Stimulated activated CD4-positive, alpha-beta T cell treated with anti-CD3 and anti-CD28 coated beads, Interleukin-12 subunit alpha, Interleukin-12 subunit beta, amount 100 ng/mL, for 4 hours (primary cell): ENCODE measurements around the gene CLTCL1.

Experiments used
- DNase-seq: peaks from one replicate; pipeline ENCODE4 v3.0.0-alpha.2; 2020

Gene CLTCL1

DNA sequence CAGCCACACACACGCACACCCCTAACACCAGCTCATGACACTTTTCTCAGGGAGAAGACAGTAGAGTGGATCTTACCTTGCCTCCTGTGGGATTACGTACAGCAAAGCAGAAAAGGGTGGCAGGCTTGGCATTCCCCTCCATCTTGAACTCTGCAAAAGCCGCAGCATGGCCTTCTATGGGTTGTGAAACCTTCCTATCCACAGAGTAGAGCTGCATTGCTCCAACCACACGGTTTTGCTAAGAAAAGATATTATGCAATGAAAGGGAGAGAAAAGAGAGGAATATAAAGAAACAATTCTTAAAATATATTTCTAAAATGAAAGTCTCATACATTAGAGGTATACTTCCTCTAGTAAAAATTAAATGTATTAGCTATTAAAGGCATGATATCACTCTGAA, 48.8 kb downstream of the CLTCL1 start:
- DNase-seq, result no peak

- no peak for DNase-seq
Measured at GRCh38 chr22:19241593-19241906, 50.0 kb downstream of the CLTCL1 start.

DNA sequence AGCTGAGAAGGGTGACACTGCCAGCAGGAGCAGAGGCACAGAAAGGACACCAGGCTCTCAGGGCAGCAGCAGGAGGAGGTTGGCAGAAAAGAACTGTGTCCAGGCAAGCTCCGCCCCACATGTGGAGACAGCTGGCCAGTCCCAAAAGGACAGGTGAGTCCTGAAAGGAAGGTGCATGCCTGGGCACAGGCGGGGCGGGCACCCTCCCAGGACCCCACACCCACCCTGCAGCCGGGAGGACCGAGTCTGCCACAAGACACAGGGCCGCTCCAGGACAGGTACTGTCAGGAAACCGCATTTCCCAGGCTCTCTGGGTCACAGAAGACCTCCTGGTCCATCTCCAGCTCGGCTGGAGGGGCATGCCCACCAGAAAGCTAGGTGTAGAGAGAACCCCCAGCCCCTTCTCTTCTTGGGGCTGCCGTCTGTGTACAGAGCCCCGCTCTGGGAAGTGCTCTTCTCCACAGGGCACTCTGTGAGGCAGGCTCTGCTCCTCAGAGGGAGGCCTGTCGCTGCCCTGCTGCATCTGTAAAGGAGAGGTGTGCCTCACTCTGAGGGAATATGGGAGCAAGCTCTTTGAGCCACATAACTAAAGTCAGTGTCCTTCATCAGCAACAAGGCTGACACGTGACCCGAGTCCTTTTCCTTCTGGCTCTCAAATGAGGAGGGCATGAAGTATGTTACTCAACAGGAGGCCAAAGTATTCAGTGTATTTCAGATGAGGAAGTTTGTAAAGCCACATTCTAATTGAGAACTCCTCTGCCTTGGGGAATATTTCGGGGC, 50.5 kb downstream of the CLTCL1 start:
- DNase-seq, result no peak

DNA sequence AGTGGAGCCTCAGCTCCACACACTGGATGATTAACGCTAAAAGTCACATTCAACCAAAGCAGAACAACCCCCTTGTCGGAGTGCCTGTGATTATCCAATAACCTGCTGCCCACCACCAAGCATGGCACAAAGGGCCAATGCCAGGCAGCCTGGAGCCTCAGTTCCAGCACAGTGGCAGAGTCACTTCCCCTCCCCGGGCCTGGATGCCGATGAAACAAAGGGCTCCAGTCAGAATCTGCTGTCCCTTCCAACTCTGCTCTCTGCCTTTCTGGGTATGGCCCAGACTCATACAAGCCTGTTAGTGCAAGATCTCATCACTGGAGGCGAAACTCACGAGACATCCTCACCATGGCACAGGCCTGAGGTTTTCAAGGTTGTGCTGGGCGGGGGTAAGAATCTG, 52.1 kb downstream of the CLTCL1 start:
- no peak for DNase-seq

- no peak for DNase-seq
Measured at GRCh38 chr22:19238900-19239299, 52.6 kb downstream of the CLTCL1 start.

GRCh38 chr22:19235874-19236273, 55.6 kb downstream of the CLTCL1 start:
- no peak for DNase-seq

DNA sequence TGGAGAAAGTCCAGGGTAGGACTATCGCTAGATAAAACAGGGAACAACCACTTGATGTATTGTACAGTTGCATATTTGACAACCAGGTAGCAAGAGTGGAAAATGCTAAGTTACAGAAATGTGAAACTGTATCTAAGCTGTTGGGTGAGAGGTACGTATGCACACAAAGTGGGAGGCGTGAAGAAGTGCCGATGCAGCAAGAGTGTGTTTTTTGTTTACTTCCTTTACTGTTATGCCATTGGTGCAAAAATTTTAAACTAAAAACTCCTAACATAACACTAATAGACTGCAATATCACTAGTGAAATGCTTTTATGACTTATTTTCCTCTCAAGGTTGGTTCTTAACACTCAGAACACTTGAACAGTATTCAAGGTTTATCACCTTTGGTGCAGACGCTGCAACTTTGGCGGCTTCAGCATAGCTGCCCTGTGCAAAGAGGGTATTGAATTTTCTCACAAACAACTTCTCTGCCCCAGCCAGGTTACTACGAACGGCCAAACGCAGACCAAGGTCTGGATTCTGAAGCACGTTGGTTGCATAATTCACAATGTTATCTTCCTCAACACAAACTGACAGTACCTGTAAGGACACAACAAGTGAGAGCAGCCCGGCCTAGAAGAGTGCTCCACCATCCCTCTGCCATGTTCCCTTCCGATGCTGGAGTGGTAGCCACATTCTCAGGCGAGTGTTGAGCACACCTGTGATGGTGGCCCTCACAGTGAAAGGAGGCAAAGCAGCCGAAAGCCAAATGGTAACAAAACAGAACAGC, 57.2 kb downstream of the CLTCL1 start:
- no peak for DNase-seq

- no peak for DNase-seq
Measured at GRCh38 chr22:19233189-19233661, 58.3 kb downstream of the CLTCL1 start.

DNA sequence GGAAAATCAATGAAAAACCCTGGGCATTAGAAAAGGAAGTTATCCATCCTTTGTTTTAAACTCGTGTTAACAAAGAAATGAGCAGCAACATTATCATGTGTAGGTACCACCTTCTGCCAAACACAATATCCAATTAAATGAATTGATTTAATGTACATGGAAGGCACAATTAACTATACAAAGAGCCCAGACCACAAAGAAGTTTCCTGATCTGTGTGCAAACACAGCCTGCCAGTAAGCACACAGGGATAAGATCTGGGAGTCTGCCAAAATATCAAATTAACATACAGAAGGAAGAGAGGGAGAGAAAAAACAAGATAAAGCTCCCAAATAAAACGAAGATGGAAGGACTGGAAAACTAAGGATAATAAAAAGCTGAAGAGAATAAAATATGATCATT, 58.9 kb downstream of the CLTCL1 start:
- no peak for DNase-seq

DNA sequence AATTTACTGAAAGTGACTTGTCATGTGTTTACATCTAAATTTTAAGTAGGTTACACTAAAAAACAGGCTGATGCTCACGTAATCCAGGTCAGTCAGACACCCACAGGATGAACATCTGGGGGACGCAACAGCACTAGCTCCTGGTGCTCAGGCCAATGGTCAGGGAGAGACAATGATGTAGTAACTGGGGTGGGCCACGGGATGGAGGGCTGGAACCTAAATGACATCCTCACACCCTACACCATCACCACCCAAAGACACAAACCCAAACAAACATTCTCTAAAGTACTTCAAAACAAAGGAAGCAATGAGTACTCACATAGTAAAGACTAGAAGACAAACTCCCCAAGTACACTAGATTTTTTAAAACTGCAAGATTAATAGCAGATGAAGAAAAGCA, 59.5 kb downstream of the CLTCL1 start:
- DNase-seq, result no peak

DNA sequence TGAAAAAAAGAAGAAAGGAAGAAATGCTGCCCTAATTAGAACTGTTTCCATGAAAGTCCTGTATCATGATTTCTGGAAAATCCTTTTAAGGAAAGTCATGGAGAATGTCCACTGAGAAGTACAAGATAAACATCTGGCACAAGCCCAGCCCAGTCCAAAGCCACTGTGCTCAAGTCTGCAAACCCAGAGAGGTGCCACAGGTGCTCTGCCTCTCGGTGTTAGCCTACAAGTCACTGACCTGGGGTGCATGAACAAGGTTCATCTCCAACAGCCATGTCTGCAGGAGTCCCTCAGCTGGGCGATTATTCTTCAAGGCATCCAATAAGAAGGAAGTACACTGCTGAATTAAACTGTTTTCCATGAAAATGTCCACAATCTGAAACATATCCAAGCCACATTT, 61.9 kb downstream of the CLTCL1 start:
- no peak for DNase-seq

GRCh38 chr22:19228179-19228578, 63.3 kb downstream of the CLTCL1 start:
- no peak for DNase-seq

DNA sequence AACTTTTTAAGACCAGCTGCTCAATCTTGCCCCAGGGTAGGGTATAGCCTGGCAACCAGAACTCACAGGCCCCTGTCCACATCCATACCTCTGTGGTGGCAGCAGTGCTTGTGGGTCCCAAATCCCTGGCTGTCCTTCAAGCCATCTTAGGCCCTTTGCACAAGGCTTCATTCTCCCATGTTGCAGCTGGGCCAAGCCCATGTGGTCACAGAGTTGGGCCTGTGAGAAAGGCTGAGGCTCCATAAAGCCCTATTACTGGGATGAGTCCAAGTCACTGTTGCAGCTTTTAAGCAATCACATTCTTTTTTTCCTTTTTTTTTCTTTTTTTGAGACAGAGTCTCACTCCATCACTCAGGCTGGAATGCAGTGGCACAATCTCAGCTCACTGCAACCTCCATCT, 65.1 kb downstream of the CLTCL1 start:
- no peak for DNase-seq

- no peak for DNase-seq
Measured at GRCh38 chr22:19225560-19225959, 66.0 kb downstream of the CLTCL1 start.

DNA sequence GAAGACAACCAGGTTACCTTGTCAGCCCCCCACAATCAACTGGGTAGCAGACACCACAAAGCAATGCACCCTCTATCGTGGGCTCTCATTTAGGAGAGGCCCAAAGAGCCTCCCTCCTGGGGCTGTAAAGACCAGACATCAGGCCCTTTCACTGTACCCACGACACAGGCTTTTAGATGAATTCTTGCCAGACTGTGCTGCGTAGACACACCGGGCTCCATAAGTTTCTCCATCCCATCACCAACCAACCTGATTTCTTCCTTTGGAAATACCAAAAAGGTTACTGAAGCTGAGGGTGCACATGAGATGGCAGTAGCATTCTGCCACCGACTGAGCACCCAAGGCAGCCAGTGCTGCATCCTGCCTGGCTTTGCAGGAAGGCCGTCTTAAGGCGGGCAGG, 66.5 kb downstream of the CLTCL1 start:
- DNase-seq, result no peak

GRCh38 chr22:19224557-19224956, 67.0 kb downstream of the CLTCL1 start:
- DNase-seq, result no peak

GRCh38 chr22:19223617-19224016, 67.9 kb downstream of the CLTCL1 start:
- DNase-seq, result no peak

GRCh38 chr22:19223110-19223509, 68.4 kb downstream of the CLTCL1 start:
- no peak for DNase-seq

DNA sequence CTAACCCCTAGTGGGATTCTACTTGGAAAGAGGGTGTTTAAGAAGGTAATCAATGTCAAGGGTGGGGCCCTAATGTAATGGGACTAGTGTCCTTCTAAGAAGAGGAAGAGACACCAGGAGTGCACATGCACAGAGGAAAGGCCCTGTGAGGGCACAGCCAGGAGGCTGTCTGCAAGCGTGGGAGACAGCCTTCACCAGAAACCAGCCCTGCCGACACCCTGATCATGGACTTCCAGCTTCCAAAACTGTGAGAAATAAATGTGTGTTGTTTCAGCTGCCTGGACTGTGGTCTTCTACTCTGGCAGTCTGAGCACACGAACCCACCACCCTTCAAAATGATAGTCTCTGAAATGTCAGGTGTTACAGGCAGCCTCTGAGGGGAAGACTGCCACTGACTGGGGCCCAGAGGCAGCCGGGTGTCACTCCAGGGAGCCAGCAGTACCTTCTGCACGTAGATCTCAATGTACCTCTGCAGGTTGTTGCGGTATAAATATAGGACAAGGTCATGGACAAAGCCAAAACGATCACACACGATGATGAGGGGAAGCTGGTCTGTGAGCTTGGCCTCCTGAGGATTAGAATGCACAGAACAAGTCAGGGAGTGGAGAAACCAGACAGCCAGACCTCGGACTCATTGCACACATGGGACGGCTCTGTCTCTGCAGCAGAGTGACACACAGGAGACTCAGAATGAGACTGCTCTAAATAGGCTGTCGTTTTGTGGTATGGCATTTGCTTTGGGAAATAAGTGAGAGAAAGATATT, 69.1 kb downstream of the CLTCL1 start:
- no peak for DNase-seq

GRCh38 chr22:19220867-19221266, 70.7 kb downstream of the CLTCL1 start:
- no peak for DNase-seq

- no peak for DNase-seq
Measured at GRCh38 chr22:19218541-19219233, 72.8 kb downstream of the CLTCL1 start.

- no peak for DNase-seq
Measured at GRCh38 chr22:19216579-19216978, 74.9 kb downstream of the CLTCL1 start.

DNA sequence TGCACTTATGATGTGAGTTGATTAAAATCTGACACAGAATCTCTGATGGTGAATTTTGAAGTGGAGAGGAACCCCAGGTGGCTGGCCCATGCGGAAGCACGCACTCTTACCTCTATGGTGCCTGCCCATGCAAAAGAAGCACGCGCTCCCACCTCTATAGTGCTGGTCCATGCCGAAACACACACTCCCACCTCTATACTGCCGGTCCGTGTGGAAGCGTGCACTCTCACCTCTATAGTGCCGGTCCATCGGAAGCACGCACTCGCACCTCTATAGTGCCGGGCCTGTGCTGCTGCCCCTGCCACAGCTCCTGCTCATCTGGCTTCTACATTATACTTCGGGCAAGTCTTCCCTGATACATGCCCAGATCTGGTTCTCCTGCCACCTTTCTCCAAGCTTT, 76.2 kb downstream of the CLTCL1 start:
- DNase-seq, result no peak
